ENCODE data around the gene SLC43A1.

Gene SLC43A1

DNA sequence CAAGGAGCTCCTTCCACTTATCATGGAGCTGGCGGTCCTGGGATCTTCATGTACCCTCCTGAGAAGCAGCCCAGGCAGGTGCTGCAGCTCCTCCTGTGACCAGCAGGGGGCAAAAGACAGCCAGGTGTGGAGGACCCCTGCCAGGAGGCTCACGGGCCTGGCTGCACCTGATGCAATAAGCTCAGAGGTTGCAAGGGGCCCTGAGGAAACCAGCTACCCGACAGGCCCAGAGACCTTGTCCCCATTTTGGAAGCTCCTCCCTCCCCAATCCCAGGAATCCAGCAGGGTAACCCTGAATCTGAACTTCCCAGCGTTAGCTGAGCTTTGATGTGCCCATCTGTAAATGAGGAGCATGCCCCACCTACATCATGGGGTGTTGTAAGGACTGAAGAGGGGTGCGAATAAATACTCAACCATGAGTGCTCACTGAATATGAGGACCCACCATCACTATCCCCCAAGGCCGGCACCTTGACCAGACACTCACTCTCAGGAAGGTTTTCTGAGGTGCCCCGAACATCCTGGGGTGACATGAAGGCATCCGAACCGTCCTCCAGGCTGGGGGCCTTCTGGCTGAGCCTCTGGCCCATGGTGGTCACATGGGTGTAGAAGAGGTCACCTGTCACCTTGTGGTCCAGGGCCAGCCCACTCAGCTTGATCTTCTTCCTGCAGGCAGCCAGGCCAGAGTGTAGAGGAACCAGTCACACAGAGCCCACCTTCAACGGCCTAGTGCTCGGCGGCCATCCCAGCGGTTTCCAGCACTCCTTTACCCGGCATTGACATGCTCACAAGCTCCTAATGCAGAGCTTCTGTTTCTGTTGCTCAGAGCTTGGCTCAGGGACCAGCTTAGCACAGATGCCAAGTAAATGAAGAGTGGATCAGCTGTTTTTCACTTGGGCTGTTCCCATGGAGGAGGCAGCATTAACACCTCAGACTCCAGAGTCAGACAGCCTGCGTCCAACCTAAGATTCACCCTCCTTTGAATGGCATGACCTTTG is 21.7 kb downstream of the SLC43A1 start:
- peak; percentile 75 for ATAC-seq
- peaks cover 3% of the 10 kb centered on the region for H3K36me3 Mint-ChIP-seq
- H3K4me1 Mint-ChIP-seq, result peaks cover 5% of the 10 kb centered on the region
- no peaks in the 10 kb centered on the region for H3K9me3 Mint-ChIP-seq
- H3K27ac Mint-ChIP-seq, result no peak overlapping the region
- H3K27me3 Mint-ChIP-seq, result no peaks in the 10 kb centered on the region
- H3K4me3 Mint-ChIP-seq, result no peak overlapping the region

DNA sequence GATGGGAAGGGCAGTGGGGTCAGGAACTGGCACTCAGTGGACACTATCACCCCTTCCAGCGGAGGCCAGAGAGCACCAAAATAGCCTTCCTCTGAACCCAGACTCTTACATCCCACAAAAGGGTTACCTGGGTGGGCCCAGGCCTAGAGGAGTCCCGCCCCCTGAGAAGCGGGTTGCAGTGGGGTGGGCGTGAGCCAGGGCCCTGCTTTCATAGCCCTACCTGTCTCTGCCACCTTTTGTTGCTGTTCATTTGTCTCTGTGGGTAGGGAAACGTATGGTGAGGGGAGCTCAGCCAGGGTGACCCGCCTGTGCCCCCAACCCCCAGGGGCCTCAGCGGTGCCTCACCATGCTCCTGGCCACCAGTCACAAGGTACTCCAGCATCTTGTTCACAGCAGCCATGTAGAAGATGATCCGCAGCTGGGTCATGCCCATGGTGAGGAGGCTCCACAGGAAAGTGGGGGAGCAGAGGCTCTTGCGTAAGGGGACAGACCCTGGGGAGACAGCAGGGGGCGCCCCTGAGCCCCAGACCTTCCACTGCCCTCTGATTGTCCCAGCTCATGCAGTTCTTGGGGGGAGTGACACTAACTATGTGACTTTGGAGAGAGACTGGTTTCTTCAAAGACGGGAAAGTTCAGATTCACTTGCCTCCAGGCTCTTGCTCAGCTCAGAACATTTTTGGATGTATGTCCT is 24.0 kb downstream of the SLC43A1 start:
- ATAC-seq, result no peak
- peaks cover 14% of the 10 kb centered on the region for H3K36me3 Mint-ChIP-seq

DNA sequence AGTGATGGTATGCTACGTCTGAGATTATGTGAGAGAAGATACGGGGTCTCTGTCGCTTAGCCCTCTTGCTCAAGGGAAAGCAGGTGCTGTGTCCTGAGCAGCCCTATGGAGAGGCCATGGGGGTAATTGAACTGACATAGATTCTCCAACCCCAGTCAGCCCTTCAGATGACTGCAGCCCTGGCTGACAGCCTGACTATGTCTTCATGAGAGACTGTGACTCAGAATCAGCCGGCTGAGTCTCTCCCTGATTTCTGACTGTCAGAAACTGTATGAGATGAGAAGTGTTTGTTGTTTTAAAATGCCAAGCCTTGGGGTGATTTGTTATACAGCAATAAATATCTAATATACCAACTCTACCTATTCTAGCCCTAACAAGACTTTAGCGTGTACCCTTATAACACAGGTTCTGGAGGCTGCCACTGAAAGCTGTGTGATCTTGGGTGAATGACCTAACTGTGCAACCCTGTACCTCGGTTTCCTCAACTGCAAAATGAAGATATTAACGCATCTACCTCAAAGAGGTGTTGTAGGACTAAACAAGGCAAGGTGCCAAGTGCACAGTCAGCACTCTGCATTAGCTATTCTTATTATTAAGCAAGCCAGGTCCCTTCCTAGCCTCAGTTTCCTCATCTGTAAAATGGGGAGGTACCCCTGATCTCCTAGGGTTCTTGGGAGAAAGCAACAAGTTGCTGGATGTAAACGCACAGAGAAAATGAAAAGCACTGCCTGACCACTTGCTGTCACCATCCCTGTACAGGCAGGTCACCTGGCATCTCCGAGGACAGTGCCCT is 24.9 kb downstream of the SLC43A1 start:
- no peak for ATAC-seq
- H3K4me1 Mint-ChIP-seq, result peaks cover 5% of the 10 kb centered on the region
- H3K9me3 Mint-ChIP-seq, result no peaks in the 10 kb centered on the region
- H3K27ac Mint-ChIP-seq, result no peak overlapping the region
- no peaks in the 10 kb centered on the region for H3K27me3 Mint-ChIP-seq
- H3K4me3 Mint-ChIP-seq, result no peak overlapping the region
- H3K36me3 Mint-ChIP-seq, result peaks cover 14% of the 10 kb centered on the region

More for the DNA sequence above, 24.0 kb downstream of the SLC43A1 start:
- no peaks in the 10 kb centered on the region for H3K9me3 Mint-ChIP-seq
- no peak overlapping the region for H3K4me3 Mint-ChIP-seq
- peaks cover 5% of the 10 kb centered on the region for H3K4me1 Mint-ChIP-seq
- H3K27me3 Mint-ChIP-seq, result no peaks in the 10 kb centered on the region
- H3K27ac Mint-ChIP-seq, result no peak overlapping the region

DNA sequence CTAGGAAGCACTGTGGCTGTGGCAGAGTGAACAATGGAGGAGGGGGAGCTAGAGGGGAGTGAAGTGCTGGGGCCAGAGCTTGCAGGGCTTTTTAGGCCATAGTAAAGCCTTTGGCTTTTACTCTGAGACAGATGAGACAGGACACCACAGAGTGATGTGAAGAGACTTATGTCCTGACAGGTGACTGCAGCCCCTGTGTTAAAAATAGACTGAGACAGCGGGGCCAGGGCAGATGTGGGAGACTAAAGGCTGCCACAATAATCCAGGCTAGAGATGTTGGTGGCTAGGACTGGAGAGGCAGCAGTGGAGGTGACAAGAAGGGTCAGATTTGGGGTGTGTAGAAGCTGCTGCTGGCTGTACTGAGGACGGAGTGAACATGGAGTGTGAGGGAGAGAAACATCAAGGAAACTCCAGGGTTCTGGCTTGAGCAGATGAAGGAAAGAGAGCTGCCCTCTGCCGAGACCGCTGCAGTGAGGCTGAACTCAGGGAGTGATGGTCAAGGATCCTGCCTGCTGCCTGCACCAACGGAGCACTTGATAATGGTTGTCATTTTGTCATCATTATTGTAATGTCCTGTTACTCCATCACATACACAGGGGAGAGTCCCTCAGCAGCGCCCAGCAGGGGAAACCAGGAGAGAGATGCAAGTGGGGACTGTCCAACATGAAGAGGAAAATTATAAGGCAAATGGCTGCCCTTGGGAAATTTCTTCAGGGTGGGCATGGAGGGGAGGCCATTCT is 27.4 kb downstream of the SLC43A1 start:
- peaks cover 1% of the 10 kb centered on the region for H3K27me3 Mint-ChIP-seq
- H3K4me3 Mint-ChIP-seq, result no peak overlapping the region
- H3K9me3 Mint-ChIP-seq, result no peaks in the 10 kb centered on the region
- H3K27ac Mint-ChIP-seq, result peak overlapping the region; percentile 5
- H3K36me3 Mint-ChIP-seq, result peaks cover 14% of the 10 kb centered on the region
- no peak for ATAC-seq
- peaks cover 15% of the 10 kb centered on the region for H3K4me1 Mint-ChIP-seq

DNA sequence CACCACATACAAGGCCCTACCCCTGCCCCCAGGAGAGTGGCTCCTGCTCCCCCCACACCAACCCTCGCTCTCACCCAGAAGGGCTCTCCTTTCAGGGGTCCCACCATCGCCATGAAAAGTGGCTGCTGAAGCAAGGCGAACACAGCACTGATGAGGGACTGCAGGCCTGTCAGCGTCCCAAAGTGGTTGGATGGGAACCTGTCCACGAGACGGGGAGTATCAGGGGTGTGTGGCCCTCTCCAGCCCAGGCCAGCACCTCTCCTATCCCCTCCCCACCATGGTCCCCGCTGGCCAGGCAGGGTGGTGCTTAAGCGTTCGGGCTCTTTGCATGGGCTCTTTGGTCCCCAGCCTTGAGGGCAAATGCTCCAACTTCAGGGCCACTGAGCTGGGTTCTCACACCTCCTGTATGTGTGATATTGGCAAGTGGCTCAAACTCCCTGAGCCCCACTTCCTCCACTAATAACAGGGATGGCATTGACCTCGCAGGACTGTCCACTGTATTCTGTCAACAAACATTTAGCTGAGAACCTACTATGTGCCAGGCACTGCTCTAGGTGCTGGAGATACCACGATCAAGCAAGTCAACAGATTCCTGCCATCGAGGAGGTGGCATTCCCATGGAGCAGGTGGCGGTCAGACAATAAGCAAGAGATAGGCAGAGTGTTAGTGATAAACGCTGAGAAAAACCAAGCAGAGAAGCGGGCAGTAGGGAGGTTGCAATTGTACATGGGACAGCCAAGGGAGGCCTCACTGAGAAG is 28.3 kb downstream of the SLC43A1 start:
- H3K9me3 Mint-ChIP-seq, result no peaks in the 10 kb centered on the region
- no peak overlapping the region for H3K27ac Mint-ChIP-seq
- ATAC-seq, result no peak
- no peak overlapping the region for H3K4me3 Mint-ChIP-seq
- H3K4me1 Mint-ChIP-seq, result peaks cover 24% of the 10 kb centered on the region
- H3K27me3 Mint-ChIP-seq, result peaks cover 10% of the 10 kb centered on the region
- H3K36me3 Mint-ChIP-seq, result peaks cover 14% of the 10 kb centered on the region

DNA sequence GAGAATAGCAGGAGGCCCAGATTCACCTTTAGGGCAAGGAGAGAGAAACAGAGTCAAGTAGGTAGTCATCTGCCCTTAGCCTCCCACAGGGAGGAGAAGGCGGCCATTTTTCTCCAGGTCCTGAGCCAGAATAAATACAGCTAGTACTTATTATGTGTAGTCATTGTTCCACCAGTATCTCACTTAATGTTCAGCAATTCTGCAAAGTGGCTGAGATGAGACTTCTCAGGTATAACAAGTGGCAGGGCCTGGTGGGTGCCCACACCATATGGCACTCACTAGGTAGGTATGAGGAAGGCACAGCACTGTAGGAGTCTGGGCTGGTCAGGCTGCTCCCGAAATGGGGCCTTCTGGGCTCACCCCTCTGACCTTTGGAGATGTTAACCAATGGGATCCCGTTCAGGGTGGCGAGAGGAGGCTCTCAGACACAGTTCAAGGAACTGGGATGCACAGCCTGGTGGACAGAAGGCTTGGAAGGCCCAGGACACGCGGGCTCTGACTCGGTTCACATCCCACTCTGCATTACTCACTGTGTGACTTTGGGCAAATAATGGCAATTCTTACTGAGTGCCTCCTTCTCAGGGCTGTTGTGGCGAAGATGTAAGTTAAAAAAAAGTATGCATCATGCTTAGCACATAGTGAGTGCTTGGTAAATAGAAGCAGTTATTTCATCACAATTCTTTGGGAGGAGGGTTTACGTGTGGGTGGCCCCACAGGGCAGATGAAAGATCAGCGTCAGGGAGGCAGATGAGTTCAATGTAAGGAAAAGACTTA is 30.1 kb downstream of the SLC43A1 start:
- ATAC-seq, result no peak
- no peaks in the 10 kb centered on the region for H3K9me3 Mint-ChIP-seq
- H3K4me1 Mint-ChIP-seq, result peaks cover 38% of the 10 kb centered on the region
- H3K27ac Mint-ChIP-seq, result no peak overlapping the region
- H3K4me3 Mint-ChIP-seq, result no peak overlapping the region
- H3K27me3 Mint-ChIP-seq, result peaks cover 23% of the 10 kb centered on the region
- peaks cover 14% of the 10 kb centered on the region for H3K36me3 Mint-ChIP-seq

DNA sequence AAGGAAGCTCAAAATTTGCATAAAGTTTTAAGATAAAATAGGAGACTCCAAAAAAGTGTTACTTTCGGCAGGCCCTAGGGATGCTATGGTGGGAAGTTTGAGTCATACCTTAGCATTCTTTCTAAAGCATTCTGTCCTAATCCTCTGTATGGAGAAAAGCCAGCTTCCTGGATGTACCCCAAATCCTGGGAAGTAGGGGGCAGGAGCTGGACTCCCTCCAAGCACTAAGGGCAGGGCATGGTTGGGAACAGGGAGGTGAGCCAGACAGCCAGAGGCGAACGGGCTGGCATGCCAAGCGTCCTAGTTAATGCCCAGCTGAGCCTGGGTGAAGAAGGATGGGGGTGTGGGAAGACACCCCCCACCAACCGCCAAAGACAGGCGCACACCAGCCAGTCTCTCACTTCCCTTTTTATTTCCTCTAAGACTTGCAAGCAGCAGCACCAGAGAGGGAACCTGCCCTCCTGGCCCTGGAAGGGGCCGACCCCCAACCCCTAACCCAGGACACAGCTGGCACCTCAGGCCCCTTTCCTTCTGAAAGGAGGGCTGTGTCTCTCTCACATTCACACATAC is 31.3 kb downstream of the SLC43A1 start:
- Mint-ChIP-seq H3K9me3 (no peaks in the 10 kb centered on the region), H3K27ac (no peak overlapping the region), H3K36me3 (peaks cover 14% of the 10 kb centered on the region), H3K4me1 (peaks cover 49% of the 10 kb centered on the region), H3K4me3 (no peak overlapping the region), H3K27me3 (peaks cover 32% of the 10 kb centered on the region)
- ATAC-seq, result peak; percentile 81

DNA sequence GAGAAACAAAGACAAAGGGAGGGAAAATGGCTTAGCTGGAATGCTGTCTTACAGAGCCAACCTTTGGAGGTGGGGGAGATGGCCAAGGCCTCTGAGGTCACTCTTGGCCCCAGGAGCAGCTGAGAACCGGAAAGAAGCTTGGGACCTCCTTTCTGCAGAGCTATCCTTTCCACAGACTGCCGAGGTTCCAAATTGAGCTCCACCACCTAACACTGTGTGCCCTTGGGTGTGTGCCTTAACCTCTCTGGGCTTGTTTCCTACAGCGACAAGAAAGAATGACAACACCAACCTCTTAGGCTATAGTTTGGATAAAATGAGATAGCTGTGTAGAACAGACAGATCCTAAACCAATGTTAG is 32.0 kb downstream of the SLC43A1 start:
- H3K4me1 Mint-ChIP-seq, result peaks cover 53% of the 10 kb centered on the region
- peaks cover 33% of the 10 kb centered on the region for H3K27me3 Mint-ChIP-seq
- H3K4me3 Mint-ChIP-seq, result no peak overlapping the region
- H3K9me3 Mint-ChIP-seq, result no peaks in the 10 kb centered on the region
- peaks cover 9% of the 10 kb centered on the region for H3K36me3 Mint-ChIP-seq
- ATAC-seq, result no peak
- no peak overlapping the region for H3K27ac Mint-ChIP-seq

DNA sequence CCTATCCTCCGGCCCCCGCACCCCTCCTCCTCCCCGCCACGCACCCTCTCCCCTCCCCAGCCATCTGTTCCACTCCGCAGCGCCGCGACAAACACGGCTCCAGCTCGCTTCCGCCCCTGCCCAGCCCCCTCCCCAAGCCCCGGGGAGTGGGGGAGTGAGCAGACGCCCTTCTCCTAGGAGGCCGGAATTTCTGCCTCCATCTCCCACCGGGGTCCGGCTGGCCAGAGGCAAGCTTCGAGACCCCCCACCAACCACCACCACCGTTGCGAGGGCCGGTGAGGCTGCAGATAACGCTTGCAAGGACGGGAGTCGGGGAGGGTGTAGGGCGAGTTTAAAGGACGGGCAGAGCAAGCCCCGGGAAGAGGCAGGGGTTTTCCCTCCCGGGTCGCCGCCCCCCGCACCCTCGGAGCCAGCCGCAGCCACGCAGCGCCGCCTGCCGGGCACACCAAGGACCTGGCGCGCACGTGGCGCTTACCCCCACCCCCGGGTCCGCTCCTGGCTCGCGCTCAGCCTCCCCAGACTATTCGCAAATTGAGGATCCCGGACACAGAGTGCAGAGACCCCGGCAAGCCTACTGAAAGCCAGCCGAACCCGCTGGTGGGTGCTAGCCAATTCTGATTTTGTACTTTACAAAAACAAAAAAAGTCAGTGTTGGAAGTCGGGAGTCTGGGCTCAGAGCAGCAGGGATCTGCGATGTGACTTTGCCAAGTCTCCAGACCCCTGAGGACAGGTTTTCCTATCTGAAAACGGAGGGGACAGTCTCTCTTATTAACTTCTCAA is 32.5 kb downstream of the SLC43A1 start:
- Mint-ChIP-seq H3K9me3 (no peaks in the 10 kb centered on the region), H3K4me1 (peaks cover 57% of the 10 kb centered on the region), H3K27ac (peak overlapping the region; percentile 57), H3K27me3 (peaks cover 38% of the 10 kb centered on the region), H3K36me3 (peaks cover 7% of the 10 kb centered on the region), H3K4me3 (peak overlapping the region; percentile 73)
- peak; percentile 58 for ATAC-seq

DNA sequence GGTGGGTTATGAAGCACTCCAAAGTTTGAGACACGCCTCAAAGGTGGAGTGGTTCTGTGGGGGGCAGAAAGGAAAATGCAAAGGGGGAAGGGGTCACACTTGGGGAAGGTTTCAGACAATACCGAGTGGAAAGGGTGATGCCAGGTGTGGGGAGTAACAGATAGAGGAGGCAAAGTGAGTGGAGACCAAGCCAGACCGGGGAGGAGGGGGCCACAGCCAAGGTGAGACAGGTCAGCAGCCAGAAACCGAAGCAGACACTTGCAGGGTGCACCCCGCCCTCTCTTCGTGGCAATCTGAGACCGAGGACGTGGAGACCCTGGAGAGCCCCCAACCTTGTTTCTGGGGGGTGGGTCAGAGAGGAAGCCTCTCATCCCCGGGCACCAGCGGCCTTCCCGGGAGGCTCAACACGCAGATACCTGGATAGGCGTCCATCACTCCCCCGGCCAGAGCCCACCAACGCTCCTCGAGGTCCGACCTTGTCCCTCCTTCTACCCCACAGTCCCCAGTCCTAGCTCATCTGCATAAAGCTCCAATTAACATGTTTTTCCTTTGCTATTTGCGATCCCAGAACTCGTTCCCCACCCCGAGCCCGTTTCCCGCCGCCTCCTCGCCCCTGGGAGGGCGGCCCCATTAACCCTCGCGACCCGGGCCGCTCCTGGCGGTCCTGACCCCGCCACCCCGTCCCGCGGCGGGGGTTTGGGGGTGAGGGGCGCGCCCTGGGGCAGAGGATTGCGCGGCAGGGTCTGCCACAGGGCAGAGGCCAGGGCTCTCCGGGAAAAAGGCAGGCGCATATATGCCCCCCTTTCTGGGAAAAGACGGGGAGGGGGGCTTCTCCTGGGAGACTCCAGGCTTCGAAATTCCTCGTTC is 33.4 kb downstream of the SLC43A1 start:
- H3K27me3 Mint-ChIP-seq, result peaks cover 46% of the 10 kb centered on the region
- no peaks in the 10 kb centered on the region for H3K9me3 Mint-ChIP-seq
- ATAC-seq, result no peak
- H3K36me3 Mint-ChIP-seq, result no peaks in the 10 kb centered on the region
- peak overlapping the region; percentile 12 for H3K4me3 Mint-ChIP-seq
- peaks cover 60% of the 10 kb centered on the region for H3K4me1 Mint-ChIP-seq
- H3K27ac Mint-ChIP-seq, result peak overlapping the region; percentile 57

DNA sequence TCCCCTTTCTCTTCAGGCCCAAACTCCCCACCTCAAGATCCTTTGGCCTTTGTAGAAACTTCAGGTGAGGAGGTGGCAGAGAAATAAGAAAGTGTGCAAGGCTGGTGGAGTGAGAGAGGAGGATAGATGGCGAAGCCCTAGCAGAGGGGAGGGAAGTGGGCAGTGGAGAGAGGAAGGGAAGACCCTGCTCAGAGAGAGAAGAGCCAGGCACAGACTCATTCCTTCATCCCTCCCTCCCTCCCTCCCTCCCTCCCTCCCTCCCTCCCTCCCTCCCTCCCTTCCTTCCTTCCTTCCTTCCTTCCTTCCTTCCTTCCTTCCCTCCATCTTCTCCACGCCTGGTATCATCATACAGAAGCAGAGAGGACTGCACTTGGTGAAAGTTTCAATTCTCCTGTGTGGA is 34.2 kb downstream of the SLC43A1 start:
- no peak for ATAC-seq
- Mint-ChIP-seq H3K36me3 (no peaks in the 10 kb centered on the region), H3K4me1 (peaks cover 64% of the 10 kb centered on the region), H3K4me3 (no peak overlapping the region), H3K9me3 (no peaks in the 10 kb centered on the region), H3K27me3 (peaks cover 49% of the 10 kb centered on the region), H3K27ac (no peak overlapping the region)
